PFSK-1 (cell line): ENCODE measurements around the gene FRMD3.

Experiments
- POLR2AphosphoS5 ChIP-seq: IDR thresholded peaks from 2 replicates; pipeline ENCODE4 v1.6.1; 2012; ENCODE audit warnings: low read depth, mild to moderate bottlenecking, control low read depth, low read length, moderate library complexity
- SIN3A ChIP-seq: IDR thresholded peaks from 2 replicates; pipeline ENCODE4 v1.6.1; 2012; ENCODE audit warnings: mild to moderate bottlenecking, low read length, moderate library complexity, borderline replicate concordance; ENCODE audit not compliant: insufficient read depth
- TF ChIP-seq, protein P1 (sequence below), 2 experiments: IDR thresholded peaks; 2 replicates each; pipeline versions ENCODE4 v1.6.1 to v1.8.0; 2011 to 2012; ENCODE audit warnings: low read depth in 2 of 2, low read length in 2 of 2, control low read depth in 1 of 2, inconsistent platforms in 1 of 2, mild to moderate bottlenecking in 1 of 2, moderate library complexity in 1 of 2; ENCODE audit not compliant: insufficient read depth in 1 of 2

DNA sequence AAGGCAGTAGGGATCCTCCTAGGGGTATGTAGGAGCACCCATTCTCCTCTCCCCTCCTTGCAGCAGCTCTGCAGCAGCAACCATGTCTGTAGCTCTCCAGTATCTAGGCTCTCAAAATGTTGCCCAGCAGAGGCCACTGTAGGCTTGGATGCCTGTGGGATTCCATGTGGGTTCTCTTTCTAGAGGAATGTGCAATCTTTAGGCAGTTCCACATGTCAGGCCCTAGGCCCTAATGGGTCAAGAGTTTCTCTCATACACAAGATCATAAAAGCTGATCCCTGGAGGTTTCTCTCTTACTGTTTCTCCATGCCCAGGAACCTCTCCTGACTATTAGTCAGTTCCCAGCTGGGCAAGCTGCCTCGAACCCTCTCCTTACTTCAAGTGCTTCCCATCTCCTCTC lies 215.8 kb downstream of the FRMD3 start:
- TF ChIP-seq, protein P1, sequence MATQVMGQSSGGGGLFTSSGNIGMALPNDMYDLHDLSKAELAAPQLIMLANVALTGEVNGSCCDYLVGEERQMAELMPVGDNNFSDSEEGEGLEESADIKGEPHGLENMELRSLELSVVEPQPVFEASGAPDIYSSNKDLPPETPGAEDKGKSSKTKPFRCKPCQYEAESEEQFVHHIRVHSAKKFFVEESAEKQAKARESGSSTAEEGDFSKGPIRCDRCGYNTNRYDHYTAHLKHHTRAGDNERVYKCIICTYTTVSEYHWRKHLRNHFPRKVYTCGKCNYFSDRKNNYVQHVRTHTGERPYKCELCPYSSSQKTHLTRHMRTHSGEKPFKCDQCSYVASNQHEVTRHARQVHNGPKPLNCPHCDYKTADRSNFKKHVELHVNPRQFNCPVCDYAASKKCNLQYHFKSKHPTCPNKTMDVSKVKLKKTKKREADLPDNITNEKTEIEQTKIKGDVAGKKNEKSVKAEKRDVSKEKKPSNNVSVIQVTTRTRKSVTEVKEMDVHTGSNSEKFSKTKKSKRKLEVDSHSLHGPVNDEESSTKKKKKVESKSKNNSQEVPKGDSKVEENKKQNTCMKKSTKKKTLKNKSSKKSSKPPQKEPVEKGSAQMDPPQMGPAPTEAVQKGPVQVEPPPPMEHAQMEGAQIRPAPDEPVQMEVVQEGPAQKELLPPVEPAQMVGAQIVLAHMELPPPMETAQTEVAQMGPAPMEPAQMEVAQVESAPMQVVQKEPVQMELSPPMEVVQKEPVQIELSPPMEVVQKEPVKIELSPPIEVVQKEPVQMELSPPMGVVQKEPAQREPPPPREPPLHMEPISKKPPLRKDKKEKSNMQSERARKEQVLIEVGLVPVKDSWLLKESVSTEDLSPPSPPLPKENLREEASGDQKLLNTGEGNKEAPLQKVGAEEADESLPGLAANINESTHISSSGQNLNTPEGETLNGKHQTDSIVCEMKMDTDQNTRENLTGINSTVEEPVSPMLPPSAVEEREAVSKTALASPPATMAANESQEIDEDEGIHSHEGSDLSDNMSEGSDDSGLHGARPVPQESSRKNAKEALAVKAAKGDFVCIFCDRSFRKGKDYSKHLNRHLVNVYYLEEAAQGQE (IDR thresholded peaks at IDR 0.05; ENCODE audit: insufficient read depth in 1 of 2, low read depth in 2 of 2, low read length in 2 of 2), result no peak
- no peak for TF ChIP-seq SIN3A
- TF ChIP-seq POLR2AphosphoS5, result no peak
